Thyroid gland (tissue), 4 donors: ENCODE data around the gene ACSL6. TPM values are rescaled to one million over a fixed set of nuclear protein-coding genes. Genes with fewer than 3 reads are reported as not detected.

Source experiments
- DNase-seq, 2 donors: peaks; one replicate each; pipeline ENCODE4 v3.0.0-alpha.2; 2019
- H3K27ac ChIP-seq, 3 donors: fragments of 200-600 bp; sonication (generic); 1 replicate in 2 of 3; 2 replicates in 1 of 3; pipeline ENCODE4 v1.5.1; 2016 to 2019; ENCODE audit warnings: mild to moderate bottlenecking in 1 of 3, moderate library complexity in 1 of 3
- H3K27me3 ChIP-seq: fragments of 200-600 bp; sonication (generic); one replicate; pipeline ENCODE4 v1.5.1; 2019
- H3K36me3 ChIP-seq, 2 donors: fragments of 200-600 bp; sonication (generic); one replicate each; pipeline ENCODE4 v1.5.1; 2016 to 2019
- H3K4me1 ChIP-seq, 2 donors: fragments of 200-600 bp; sonication (generic); one replicate each; pipeline ENCODE4 v1.5.1; 2017 to 2019
- H3K4me3 ChIP-seq, 3 donors: fragments of 200-600 bp; sonication (generic); replicated peaks in 1 of 3; 1 replicate in 2 of 3; 2 replicates in 1 of 3; pipeline ENCODE4 v1.5.1; 2016; ENCODE audit warnings: mild to moderate bottlenecking in 1 of 3
- H3K9me3 ChIP-seq: fragments of 200-600 bp; sonication (generic); one replicate; pipeline ENCODE4 v1.5.1; 2017
- POLR2A ChIP-seq, 2 donors: fragments of 450-650 bp; IDR thresholded peaks; one replicate each; pipeline ENCODE4 v1.6.1; 2017; ENCODE audit warnings: antibody characterized with exemption in 2 of 2, mild to moderate bottlenecking in 2 of 2, moderate library complexity in 1 of 2
- WGBS, 2 donors: methylation state at CpG; one replicate each; pipeline ENCODE4 v1.1.5; 2017; 5-methylcytosine and 5-hydroxymethylcytosine counted together
- intact Hi-C: fragments of 100-400 bp; cut with DNase I; formaldehyde crosslinking; loops from one replicate; pipeline ENCODE4 v1.15.1; 2023
- total RNA-seq, 4 donors: library from RNA; depleted of rRNA; stranded (reverse); fragments of >200 nt; gene quantifications; one replicate each; pipeline ENCODE4 v1.2.3, GENCODE V29; 2016
- TF ChIP-seq, protein P1 (sequence below), 6 experiments: fragments of 200-600 bp in 3 of 6; fragments of 450-650 bp in 3 of 6; sonication (generic) in 3 of 6; IDR thresholded peaks; one replicate each; pipeline ENCODE4 v1.5.1; 2016 to 2019; ENCODE audit warnings: antibody characterized with exemption in 6 of 6, mild to moderate bottlenecking in 2 of 6, inconsistent platforms in 1 of 6, moderate library complexity in 1 of 6

Gene ACSL6
- total RNA-seq, 4 donors from 2014 or later: 0.71 to 6.2 (median 1.2) TPM

DNA sequence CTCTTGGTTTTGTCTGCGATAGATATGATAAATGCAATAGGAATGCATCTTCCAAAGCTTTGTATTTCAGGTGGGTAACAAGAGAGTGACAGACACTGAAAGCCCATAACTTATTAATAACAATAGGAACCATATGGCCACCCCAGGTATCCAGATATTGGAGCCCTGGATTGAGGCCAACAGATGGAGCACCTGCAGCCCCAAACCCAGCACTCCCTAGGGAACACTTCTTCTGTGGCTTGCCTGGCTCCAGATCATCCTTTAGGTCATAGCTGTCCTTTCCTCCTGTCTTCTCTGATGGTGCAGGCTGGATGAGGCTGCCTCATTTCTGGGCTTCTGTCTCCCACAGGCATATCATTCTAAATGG is 44.0 kb upstream of the ACSL6 start:
- 100% methylated on average over 1 of the region's 1 CpG for whole genome bisulfite sequencing, 2 donors
- Histone ChIP-seq H3K4me3 (no peak overlapping the region), H3K27me3 (no peaks in the 10 kb centered on the region), H3K36me3 (no peaks in the 10 kb centered on the region), H3K27ac (no peak overlapping the region), H3K9me3 (no peaks in the 10 kb centered on the region), H3K4me1 (no peaks in the 10 kb centered on the region)
- intact Hi-C loops: no loop called here
- no peak for TF ChIP-seq POLR2A (IDR thresholded peaks at IDR 0.05)
- TF ChIP-seq, protein P1, sequence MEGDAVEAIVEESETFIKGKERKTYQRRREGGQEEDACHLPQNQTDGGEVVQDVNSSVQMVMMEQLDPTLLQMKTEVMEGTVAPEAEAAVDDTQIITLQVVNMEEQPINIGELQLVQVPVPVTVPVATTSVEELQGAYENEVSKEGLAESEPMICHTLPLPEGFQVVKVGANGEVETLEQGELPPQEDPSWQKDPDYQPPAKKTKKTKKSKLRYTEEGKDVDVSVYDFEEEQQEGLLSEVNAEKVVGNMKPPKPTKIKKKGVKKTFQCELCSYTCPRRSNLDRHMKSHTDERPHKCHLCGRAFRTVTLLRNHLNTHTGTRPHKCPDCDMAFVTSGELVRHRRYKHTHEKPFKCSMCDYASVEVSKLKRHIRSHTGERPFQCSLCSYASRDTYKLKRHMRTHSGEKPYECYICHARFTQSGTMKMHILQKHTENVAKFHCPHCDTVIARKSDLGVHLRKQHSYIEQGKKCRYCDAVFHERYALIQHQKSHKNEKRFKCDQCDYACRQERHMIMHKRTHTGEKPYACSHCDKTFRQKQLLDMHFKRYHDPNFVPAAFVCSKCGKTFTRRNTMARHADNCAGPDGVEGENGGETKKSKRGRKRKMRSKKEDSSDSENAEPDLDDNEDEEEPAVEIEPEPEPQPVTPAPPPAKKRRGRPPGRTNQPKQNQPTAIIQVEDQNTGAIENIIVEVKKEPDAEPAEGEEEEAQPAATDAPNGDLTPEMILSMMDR (IDR thresholded peaks at IDR 0.05): no peak
- no peak for DNase-seq

DNA sequence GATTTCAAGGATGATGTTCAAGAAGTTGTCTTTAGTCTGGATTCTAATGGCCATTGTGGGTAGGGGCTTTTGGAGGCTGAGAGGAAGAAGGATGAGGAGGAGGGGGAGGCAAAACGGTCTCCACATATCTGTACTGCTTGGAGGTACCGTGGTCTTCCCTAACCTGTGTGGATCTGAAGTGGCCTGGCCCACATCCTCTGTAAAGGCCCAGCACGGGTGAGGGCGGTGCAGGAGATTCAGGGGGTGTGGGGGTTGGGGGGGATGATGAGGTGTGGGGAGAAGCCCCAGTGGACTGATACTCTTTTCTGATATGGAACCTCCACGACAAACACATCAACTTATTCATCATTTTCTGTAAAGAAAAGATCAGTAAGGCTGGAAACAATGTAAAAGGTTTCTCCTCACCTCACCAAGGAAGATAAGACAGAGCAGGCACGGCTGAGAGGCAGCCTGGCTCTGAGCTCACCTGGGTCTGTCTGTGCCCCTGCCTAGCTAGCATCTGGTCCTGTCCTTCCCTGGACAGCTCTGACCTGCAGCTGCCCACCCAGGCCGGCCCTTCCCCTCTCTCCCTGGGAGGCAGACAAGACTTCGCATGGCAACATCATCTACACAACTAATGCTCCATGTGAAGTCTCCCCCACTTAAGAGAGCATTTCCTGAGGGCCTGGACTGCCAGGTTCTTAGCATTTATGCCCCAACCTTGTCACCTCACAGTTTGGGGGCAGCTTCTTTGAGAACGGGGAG is 43.4 kb upstream of the ACSL6 start:
- DNase-seq: peak in 1 of 2 donors; percentile 0
- WGBS, 2 donors: 78 to 84% methylated on average over 8 to 9 of the region's 9 CpGs
- Histone ChIP-seq H3K27me3 (no peaks in the 10 kb centered on the region), H3K4me3 (no peak overlapping the region), H3K9me3 (no peaks in the 10 kb centered on the region), H3K36me3 (no peaks in the 10 kb centered on the region), H3K27ac (no peak overlapping the region), H3K4me1 (no peaks in the 10 kb centered on the region)
- intact Hi-C loops: no loop called here
- TF ChIP-seq POLR2A (IDR thresholded peaks at IDR 0.05): no peak
- TF ChIP-seq, protein P1 (IDR thresholded peaks at IDR 0.05): no peak

DNA sequence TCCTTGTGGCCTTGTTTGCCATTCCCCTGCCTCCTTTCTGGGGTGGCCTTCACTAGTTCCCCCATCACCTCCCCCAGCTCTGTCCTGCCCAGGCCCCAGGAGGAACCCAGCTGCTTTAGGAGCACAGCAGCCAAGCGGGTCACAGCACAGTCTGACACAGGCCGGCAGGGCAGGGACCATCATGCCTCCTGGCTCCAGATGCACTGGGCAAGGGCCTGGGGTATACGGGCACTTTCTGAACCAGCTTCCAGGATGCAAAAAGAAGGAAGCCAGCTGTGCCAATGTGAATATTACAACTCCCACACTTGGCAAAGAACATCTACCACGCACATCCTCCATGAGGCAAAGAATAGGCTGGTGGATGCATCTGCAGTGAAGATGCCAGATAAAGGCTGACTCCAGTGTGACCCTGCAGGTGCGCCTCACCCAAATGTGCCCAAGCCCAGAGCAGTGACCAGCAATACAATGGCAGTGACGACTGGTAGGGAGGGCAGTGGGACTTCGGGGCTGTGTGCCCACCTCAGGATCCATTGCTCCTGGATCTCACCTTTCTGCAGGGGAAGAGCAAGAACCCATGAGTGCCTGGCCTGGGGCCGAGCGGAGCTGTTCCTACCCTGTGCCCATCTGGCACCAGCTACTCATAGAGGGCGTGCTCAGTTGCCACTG is 42.7 kb upstream of the ACSL6 start:
- H3K27me3 ChIP-seq: no peaks in the 10 kb centered on the region
- TF ChIP-seq, protein P1 (IDR thresholded peaks at IDR 0.05): no peak
- no peak for TF ChIP-seq POLR2A (IDR thresholded peaks at IDR 0.05)
- no peaks in the 10 kb centered on the region for H3K36me3 ChIP-seq
- H3K9me3 ChIP-seq: no peaks in the 10 kb centered on the region
- no peak overlapping the region for H3K4me3 ChIP-seq
- intact Hi-C loops: no loop called here
- 86 to 93% methylated on average over 10 of the region's 10 CpGs for WGBS, 2 donors
- DNase-seq: no peak
- no peak overlapping the region for H3K27ac ChIP-seq
- H3K4me1 ChIP-seq: no peaks in the 10 kb centered on the region

DNA sequence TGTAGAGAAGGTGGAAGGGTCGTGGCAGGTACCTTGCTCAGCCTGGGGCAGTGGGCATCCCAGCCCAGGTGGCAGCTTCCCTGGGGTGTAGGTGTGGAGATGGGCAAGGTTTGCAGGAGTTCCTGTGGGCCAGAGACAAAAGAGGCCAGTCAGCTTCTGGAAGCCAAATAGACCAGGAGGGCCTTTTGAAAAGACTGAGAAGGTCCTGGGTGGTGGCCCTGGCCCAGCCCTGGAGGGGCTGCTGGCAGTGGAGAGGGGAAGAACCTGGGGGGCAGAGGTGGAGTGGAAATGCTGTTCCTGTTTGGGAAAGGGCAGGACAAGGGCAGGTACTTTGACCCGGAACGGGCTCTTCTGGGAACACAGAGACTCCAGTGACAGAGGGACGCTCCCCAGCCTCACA is 42.0 kb upstream of the ACSL6 start:
- H3K4me3 ChIP-seq: no peak overlapping the region
- intact Hi-C loops: no loop called here
- TF ChIP-seq POLR2A (IDR thresholded peaks at IDR 0.05): no peak
- TF ChIP-seq, protein P1 (IDR thresholded peaks at IDR 0.05): no peak
- H3K9me3 ChIP-seq: no peaks in the 10 kb centered on the region
- H3K36me3 ChIP-seq: no peaks in the 10 kb centered on the region
- WGBS, 2 donors: 92 to 93% methylated on average over 4 of the region's 4 CpGs
- DNase-seq: no peak
- no peaks in the 10 kb centered on the region for H3K4me1 ChIP-seq
- no peaks in the 10 kb centered on the region for H3K27me3 ChIP-seq
- H3K27ac ChIP-seq: no peak overlapping the region

DNA sequence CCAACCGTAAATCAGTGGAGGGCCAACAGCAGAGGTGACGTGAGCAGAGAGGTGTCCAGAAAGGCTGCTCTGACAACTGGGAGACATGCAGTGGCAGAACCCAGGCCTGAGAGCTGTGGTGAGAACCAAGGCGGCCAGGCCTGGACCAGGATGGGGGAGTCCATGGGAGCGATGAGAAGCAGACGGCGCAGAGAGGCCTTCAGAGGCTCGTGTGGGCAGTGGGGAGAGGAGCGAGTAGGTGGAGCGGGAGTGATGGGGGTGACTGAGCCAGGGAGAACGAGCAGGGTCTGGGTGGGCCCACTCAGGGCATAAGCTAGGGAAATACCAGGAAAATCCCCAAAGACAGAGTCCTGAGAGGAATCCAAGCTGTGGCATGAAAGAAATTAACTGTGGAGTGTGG is 41.1 kb upstream of the ACSL6 start:
- intact Hi-C loops: no loop called here
- 77 to 85% methylated on average over 10 of the region's 10 CpGs for WGBS, 2 donors
- Histone ChIP-seq H3K27me3 (no peaks in the 10 kb centered on the region), H3K4me3 (no peak overlapping the region), H3K4me1 (no peaks in the 10 kb centered on the region), H3K36me3 (no peaks in the 10 kb centered on the region), H3K9me3 (no peaks in the 10 kb centered on the region), H3K27ac (no peak overlapping the region)
- DNase-seq: no peak
- TF ChIP-seq, protein P1 (IDR thresholded peaks at IDR 0.05): no peak
- no peak for TF ChIP-seq POLR2A (IDR thresholded peaks at IDR 0.05)
